HUES64 (cell line): ENCODE results near the gene OR2L5. TPM values are rescaled to one million over a fixed set of nuclear protein-coding genes. Genes with fewer than 3 reads are reported as not detected.

ENCODE experiments used
- H3K27ac ChIP-seq: 2 replicates; pipeline ENCODE4 v1.7.0; 2013; ENCODE audit warnings: low read depth, low read length, inconsistent platforms
- H3K27me3 ChIP-seq: 2 replicates; pipeline ENCODE4 v1.6.1; 2013; ENCODE audit warnings: mild to moderate bottlenecking, low read length; ENCODE audit not compliant: insufficient read depth
- H3K36me3 ChIP-seq: 2 replicates; pipeline ENCODE4 v1.6.1; 2013; ENCODE audit warnings: mild to moderate bottlenecking, low read length; ENCODE audit not compliant: insufficient read depth
- H3K4me1 ChIP-seq: 2 replicates; pipeline ENCODE4 v1.6.1; 2013; ENCODE audit warnings: mild to moderate bottlenecking, low read length, moderate library complexity; ENCODE audit not compliant: insufficient read depth
- H3K4me3 ChIP-seq: 2 replicates; pipeline ENCODE4 v1.5.1; 2013; ENCODE audit warnings: mild to moderate bottlenecking, low read length, moderate library complexity
- H3K9ac ChIP-seq: 2 replicates; pipeline ENCODE4 v1.6.1; 2013; ENCODE audit warnings: mild to moderate bottlenecking, low read depth, low read length
- H3K9me3 ChIP-seq: 2 replicates; pipeline ENCODE4 v1.6.1; 2013; ENCODE audit warnings: low read depth, low read length; ENCODE audit not compliant: insufficient read depth
- WGBS: fragments of 150-250, 120-280 bp; methylation state at CpG from one replicate; pipeline ENCODE4 v1.1.7; 2013; ENCODE audit warnings: missing lambda C conversion rate; 5-methylcytosine and 5-hydroxymethylcytosine counted together
- polyA plus RNA-seq, 2 experiments: library from polyadenylated mRNA; stranded (reverse); fragments of 50-300 nt; gene quantifications; one replicate each; pipeline ENCODE4 v1.2.3, GENCODE V29; 2013

OR2L5 gene, protein sequence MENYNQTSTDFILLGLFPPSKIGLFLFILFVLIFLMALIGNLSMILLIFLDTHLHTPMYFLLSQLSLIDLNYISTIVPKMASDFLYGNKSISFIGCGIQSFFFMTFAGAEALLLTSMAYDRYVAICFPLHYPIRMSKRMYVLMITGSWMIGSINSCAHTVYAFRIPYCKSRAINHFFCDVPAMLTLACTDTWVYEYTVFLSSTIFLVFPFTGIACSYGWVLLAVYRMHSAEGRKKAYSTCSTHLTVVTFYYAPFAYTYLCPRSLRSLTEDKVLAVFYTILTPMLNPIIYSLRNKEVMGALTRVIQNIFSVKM
- polyA plus RNA-seq (2013, experiment 1 of 2) = not detected
- not detected for polyA plus RNA-seq (2013, experiment 2 of 2)

DNA sequence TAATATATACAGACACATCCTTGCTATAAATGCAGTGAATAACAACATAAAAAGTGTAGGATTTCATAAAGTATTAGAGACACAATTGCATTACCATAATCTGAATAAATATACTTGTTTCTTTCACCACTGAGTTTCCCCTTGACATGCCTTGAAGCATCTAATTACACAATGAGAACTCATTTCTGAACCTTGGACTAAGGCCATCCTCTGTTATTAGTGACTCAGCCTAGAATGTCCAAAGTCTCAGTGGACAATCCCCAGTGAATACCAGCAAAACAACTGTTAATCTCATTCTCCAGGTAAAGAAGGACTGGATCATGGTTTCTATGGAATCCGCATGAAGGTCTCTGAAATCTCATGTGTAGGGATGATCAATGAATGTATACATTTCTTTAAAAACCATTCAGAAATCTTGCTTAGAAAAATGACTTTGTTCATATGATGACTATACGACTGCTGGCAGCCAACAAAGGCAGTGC is at the start of gene OR2L5:
TSS of gene OR2L5 (plus strand) at position 432 of the 482 bp plus-strand sequence. CDS start 8,288 bp downstream, outside the sequence.
- WGBS = 100% methylated on average over 1 of the region's 2 CpGs
- Histone ChIP-seq H3K9me3 (peaks cover 92% of the 10 kb centered on the region), H3K27me3 (no peaks in the 10 kb centered on the region)

DNA sequence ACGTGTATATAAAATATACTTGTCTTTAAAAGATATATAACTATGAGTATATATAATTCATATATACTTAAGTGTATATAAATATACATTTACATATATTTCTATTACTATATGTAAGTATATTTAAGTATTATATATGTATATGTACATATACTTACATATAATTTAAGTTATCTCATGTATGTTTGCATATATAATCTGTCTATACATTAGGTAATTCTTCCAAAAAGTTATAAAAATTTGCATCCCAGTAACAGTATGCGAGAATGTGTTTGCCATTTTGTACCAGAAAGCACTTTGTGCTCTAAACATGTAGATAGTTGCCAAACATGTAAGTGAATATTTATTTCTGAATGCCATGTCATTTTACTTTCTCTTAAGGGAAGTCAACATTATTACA is 48.5 kb upstream of the OR2L5 start, which contains the start of gene OR2AK2:
TSS of gene OR2AK2 (plus strand) at position 301 of the 400 bp plus-strand sequence. CDS start 144 bp downstream, outside the sequence.
- Histone ChIP-seq H3K27me3 (no peaks in the 10 kb centered on the region), H3K27ac (no peak within 1 kb of the TSS), H3K9ac (no peak within 1 kb of the TSS), H3K9me3 (peaks cover 75% of the 10 kb centered on the region), H3K4me3 (no peak within 1 kb of the TSS), H3K4me1 (no peaks in the 10 kb centered on the region), H3K36me3 (no peaks in the 10 kb centered on the region)
- WGBS = no CpG with 5 or more reads among the region's 2 CpGs

More for the DNA sequence above, at the start of gene OR2L5:
- no peak within 1 kb of the TSS for H3K9ac ChIP-seq
- H3K36me3 ChIP-seq = no peaks in the 10 kb centered on the region
- H3K4me3 ChIP-seq = no peak within 1 kb of the TSS
- no peak within 1 kb of the TSS for H3K27ac ChIP-seq
- H3K4me1 ChIP-seq = no peaks in the 10 kb centered on the region

DNA sequence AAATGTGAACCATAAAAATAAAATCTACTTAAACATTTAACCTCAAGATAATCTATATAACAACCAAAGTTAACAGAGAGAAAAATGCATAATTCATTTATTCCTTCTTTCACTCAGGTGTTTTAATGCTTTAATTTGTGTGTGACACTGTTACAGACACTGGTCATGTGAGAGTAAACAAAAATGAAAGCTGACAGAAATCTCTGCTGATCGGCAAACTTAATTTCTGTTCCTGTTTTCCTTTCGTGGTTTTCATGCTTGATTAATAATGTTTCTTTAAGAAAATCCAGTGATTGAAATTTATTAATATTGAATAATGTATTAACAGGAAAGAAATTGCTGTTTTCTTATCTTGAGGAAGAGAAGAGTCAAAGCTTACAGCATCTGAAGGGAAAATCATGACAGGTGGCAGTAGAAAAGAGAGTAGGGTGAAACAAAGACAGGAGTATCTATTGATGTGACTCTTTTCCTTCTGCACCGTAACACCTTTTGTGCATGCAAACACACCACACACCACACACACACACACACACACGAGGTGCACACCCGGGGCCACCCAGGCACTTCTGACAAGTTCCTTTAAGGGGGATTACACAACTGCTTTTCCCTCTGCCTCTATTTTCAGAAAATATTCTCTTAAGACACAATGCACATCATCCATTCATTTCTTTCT is 46.8 kb upstream of the OR2L5 start:
- 77% methylated on average over 5 of the region's 5 CpGs for WGBS
- Histone ChIP-seq H3K9ac (no peak overlapping the region), H3K4me3 (no peak overlapping the region), H3K27ac (no peak overlapping the region), H3K27me3 (no peaks in the 10 kb centered on the region), H3K36me3 (no peaks in the 10 kb centered on the region), H3K9me3 (peaks cover 83% of the 10 kb centered on the region), H3K4me1 (no peaks in the 10 kb centered on the region)

DNA sequence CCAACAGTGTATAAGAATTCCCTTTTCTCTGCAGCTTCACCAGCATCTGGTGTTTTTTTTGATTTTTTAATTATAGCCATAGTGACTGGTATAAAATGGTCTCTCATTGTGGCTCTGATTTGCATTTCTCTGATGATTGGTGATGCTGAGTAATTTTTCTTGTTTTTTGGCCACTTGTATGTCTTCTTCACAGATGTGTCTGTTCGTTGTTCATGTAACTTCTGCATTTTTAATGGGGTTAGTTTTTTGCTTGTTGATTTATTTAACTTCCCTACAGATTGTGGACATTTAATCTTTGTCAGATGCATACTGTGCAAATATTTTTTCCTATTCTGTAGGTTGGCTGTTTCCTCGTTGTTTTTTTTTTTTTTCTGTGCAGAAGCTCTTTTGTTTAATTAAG is 20.5 kb upstream of the OR2L5 start:
- peaks cover 96% of the 10 kb centered on the region for H3K9me3 ChIP-seq
- no peak overlapping the region for H3K4me3 ChIP-seq
- no peaks in the 10 kb centered on the region for H3K27me3 ChIP-seq
- H3K9ac ChIP-seq = no peak overlapping the region
- H3K36me3 ChIP-seq = no peaks in the 10 kb centered on the region
- WGBS = 65% methylated on average over 2 of the region's 2 CpGs
- no peaks in the 10 kb centered on the region for H3K4me1 ChIP-seq
- H3K27ac ChIP-seq = no peak overlapping the region

DNA sequence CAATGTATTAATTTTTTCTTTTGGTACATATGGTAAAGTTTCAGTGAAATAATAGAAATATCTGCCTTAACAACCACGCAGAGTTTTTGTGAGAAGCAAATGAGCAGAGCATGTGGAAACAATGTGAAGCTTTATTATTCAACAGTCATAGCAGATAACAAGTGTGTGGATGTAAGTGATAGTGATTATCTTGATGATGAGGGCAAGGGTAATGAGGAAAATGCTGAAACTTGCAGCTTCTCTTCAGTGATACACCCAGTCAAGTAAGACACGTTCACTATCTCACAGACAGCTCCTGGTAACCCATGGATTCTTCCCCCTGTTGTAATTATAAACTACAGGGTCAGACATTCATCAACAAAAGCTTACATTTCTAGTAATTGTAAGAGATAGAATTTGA is 14.6 kb upstream of the OR2L5 start:
- Histone ChIP-seq H3K27ac (no peak overlapping the region), H3K4me1 (no peaks in the 10 kb centered on the region), H3K9ac (no peak overlapping the region), H3K27me3 (no peaks in the 10 kb centered on the region), H3K36me3 (no peaks in the 10 kb centered on the region), H3K9me3 (peaks cover 94% of the 10 kb centered on the region), H3K4me3 (no peak overlapping the region)
- 26% methylated on average over 2 of the region's 2 CpGs for WGBS

DNA sequence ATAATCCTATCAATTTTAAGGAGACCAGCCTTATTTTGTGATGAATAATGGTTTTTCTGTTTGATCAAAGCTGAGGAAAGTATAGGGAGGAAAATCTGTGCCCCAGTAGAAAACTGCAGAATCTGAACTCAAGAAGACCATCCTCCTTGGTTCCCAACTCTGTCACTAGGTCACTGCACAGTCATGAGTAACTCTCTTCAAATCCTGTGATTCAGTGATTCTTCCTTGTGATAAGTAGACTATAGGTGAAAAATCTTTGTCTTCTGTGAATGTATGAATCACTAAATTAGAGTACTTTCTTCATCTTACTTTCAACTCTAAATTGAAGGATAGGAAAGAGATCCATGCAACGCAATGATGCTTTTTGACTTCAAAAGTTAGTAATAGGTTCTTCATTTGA is 13.3 kb upstream of the OR2L5 start:
- H3K4me3 ChIP-seq = no peak overlapping the region
- H3K9me3 ChIP-seq = peaks cover 96% of the 10 kb centered on the region
- H3K9ac ChIP-seq = no peak overlapping the region
- no peaks in the 10 kb centered on the region for H3K36me3 ChIP-seq
- H3K4me1 ChIP-seq = no peaks in the 10 kb centered on the region
- no peak overlapping the region for H3K27ac ChIP-seq
- 100% methylated on average over 1 of the region's 1 CpG for WGBS
- H3K27me3 ChIP-seq = no peaks in the 10 kb centered on the region

DNA sequence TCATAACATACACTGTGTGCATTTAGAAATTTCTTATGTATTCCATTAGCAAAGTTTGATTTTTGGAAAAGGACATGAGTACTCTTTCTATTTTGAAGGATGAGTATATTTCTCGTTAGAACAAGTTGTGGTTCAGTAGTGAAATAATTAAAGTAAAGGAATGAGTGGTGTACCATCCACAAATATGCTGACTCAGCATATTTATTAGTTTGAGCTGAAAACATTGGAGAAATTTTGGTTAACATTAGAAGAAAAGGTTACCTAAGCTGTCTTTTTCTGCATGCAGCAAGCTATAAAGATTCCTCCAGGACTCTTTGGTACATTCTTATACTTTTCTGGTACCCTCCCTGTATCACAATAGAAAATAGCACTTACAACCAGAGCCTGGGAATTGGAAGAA is 5.7 kb upstream of the OR2L5 start:
- H3K9ac ChIP-seq = no peak overlapping the region
- H3K9me3 ChIP-seq = peaks cover 94% of the 10 kb centered on the region
- 43% methylated on average over 1 of the region's 1 CpG for WGBS
- no peaks in the 10 kb centered on the region for H3K27me3 ChIP-seq
- no peaks in the 10 kb centered on the region for H3K4me1 ChIP-seq
- no peaks in the 10 kb centered on the region for H3K36me3 ChIP-seq
- no peak overlapping the region for H3K27ac ChIP-seq
- no peak overlapping the region for H3K4me3 ChIP-seq

DNA sequence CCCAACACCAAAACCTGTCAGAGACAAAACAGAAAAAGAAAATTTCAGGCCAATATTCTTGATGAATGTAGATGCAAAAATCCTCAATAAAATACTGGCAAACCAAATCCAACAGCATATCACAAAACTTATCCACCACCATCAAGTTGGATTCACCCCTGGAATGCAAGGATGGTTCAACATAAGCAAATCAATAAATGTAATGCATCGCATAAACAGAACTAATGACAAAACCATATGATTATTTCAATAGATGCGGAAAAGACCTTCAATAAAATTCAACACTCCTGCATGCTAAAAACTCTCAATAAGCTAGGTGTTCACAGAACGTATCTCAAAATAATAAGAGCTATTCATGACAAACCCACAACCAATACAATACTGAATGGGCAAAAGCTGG is 3.8 kb upstream of the OR2L5 start:
- Histone ChIP-seq H3K9me3 (peaks cover 93% of the 10 kb centered on the region), H3K9ac (no peak overlapping the region), H3K36me3 (no peaks in the 10 kb centered on the region), H3K4me3 (no peak overlapping the region), H3K27me3 (no peaks in the 10 kb centered on the region), H3K4me1 (no peaks in the 10 kb centered on the region), H3K27ac (no peak overlapping the region)
- 74% methylated on average over 3 of the region's 3 CpGs for WGBS

DNA sequence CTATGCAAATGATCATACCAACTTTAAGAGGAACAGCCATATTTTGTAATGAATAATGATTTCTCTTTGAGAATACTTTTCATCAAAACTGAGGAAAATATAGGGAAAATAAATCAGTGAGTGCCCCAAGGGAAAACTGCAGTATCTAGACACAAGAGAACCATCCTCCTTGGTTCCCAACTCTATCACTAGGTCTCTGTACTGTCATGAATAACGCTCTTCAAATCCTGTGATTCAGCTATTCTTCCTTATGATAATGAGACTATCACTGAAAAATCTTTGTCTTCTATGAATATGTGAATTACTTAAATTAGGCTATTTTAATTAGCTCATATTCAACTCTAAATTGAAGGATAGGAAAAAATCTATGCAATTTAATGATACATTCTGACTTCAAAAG is 2.3 kb downstream of the OR2L5 start:
- Histone ChIP-seq H3K9ac (no peak overlapping the region), H3K27me3 (no peaks in the 10 kb centered on the region), H3K9me3 (peaks cover 95% of the 10 kb centered on the region), H3K27ac (no peak overlapping the region), H3K4me1 (no peaks in the 10 kb centered on the region), H3K4me3 (no peak overlapping the region), H3K36me3 (no peaks in the 10 kb centered on the region)
- WGBS = 100% methylated on average over 1 of the region's 1 CpG

DNA sequence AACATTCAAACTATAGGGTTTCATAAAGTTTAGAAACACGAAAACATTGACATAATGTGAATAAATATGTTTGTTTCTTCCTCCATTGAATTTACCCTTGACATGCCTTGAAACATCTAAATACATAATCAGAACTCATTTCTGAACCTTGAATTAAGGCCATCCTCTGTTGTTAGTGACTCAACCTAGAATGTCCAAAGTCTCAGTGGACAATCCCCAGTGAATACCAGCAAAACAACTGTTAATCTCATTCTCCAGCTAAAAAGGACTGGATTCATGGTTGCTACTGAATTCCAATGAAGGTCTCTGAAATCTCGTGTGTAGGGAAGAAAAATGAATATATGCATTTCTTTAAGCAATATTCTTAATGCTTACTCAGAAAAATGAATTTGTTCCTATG is 16.3 kb downstream of the OR2L5 start, which contains the start of gene OR2L2:
TSS of gene OR2L2 (plus strand) at position 301 of the 400 bp plus-strand sequence. CDS start 8,198 bp downstream, outside the sequence.
- Histone ChIP-seq H3K4me3 (no peak within 1 kb of the TSS), H3K4me1 (no peaks in the 10 kb centered on the region), H3K27me3 (no peaks in the 10 kb centered on the region), H3K9ac (no peak within 1 kb of the TSS), H3K36me3 (no peaks in the 10 kb centered on the region), H3K9me3 (peaks cover 83% of the 10 kb centered on the region), H3K27ac (no peak within 1 kb of the TSS)
- no CpG with 5 or more reads among the region's 2 CpGs for WGBS

DNA sequence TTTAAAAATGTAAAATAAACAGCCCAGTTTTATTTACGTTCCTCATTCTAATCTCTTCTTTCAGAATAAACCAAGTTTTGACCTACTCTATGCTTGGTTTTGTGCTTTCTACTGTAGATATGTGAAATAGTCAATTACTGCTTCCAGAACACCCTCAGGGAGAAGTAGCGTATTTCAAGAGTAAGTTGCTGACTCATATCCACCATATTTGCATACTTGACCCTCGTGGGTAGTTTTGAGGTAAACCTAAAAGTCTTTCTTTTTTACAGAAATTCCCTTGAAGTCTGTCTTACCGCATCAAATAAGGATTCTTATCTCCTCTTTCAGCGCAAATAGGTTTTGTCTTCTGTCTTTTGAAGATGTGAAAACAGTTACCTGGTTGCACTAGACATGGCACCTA is 31.7 kb downstream of the OR2L5 start:
- Histone ChIP-seq H3K27me3 (no peaks in the 10 kb centered on the region), H3K4me3 (no peak overlapping the region), H3K4me1 (no peaks in the 10 kb centered on the region), H3K27ac (no peak overlapping the region), H3K9ac (no peak overlapping the region), H3K36me3 (no peaks in the 10 kb centered on the region), H3K9me3 (peaks cover 83% of the 10 kb centered on the region)
- WGBS = 79% methylated on average over 4 of the region's 5 CpGs
